ENCODE data around the gene CDKAL1. TPM values are rescaled to one million over a fixed set of nuclear protein-coding genes. Genes with fewer than 3 reads are reported as not detected.

The CDKAL1 gene
- total RNA-seq, 1 experiment from 2014 or later, result 13.8 TPM

GRCh38 chr6:21074484-21074883, 540.2 kb downstream of the CDKAL1 start:
- POLR2A ChIA-PET (ENCODE audit: unreplicated experiment), result no interaction called here
- intact Hi-C loops (cut with micrococcal nuclease), result no loop called here

GRCh38 chr6:21075986-21076385, 541.7 kb downstream of the CDKAL1 start:
- no peaks in the 10 kb centered on the region for H3K9me2 ChIP-seq (replicated peaks; ENCODE audit: low read length)
- ChIA-PET CTCF (no interaction called here), POLR2A (ENCODE audit: unreplicated experiment) (no interaction called here)
- no peaks in the 10 kb centered on the region for H3K4me1 ChIP-seq (ENCODE audit: insufficient read depth, low read length)
- no peaks in the 10 kb centered on the region for H3F3A ChIP-seq (ENCODE audit: low read length, unreplicated experiment)
- TF ChIP-seq EZH2phosphoT487 (IDR thresholded peaks at IDR 0.05; ENCODE audit: borderline replicate concordance, low read length), result no peak
- no peak overlapping the region for H2AFZ ChIP-seq (ENCODE audit: low read length)
- BruUV-seq (replicated peaks), result no TSS peak
- no peaks in the 10 kb centered on the region for H3K79me2 ChIP-seq (ENCODE audit: low read length)
- H4K20me1 ChIP-seq (ENCODE audit: low read length), result no peaks in the 10 kb centered on the region
- intact Hi-C loops (cut with micrococcal nuclease), result no loop called here
- H3K36me3 ChIP-seq (ENCODE audit: low read depth, low read length), result no peaks in the 10 kb centered on the region
- DNase-seq (no peak), ATAC-seq (no peak)
- no peak overlapping the region for H3K9ac ChIP-seq (ENCODE audit: low read length)
- H3K9me3 ChIP-seq (ENCODE audit: low read length), result no peaks in the 10 kb centered on the region
- H3K27me3 ChIP-seq (ENCODE audit: low read length), result no peaks in the 10 kb centered on the region
- H3K4me2 ChIP-seq (ENCODE audit: low read length), result no peak overlapping the region
- no peak overlapping the region for H3K27ac ChIP-seq (ENCODE audit: low read length)
- no peak overlapping the region for H3K4me3 ChIP-seq (ENCODE audit: low read length)

More at GRCh38 chr6:21074484-21074883, 540.2 kb downstream of the CDKAL1 start:
- Histone ChIP-seq H3K79me2 (ENCODE audit: low read length) (no peaks in the 10 kb centered on the region), H3K9me2 (replicated peaks; ENCODE audit: low read length) (no peaks in the 10 kb centered on the region), H4K20me1 (ENCODE audit: low read length) (no peaks in the 10 kb centered on the region), H3K27me3 (ENCODE audit: low read length) (no peaks in the 10 kb centered on the region), H3K4me3 (ENCODE audit: low read length) (no peak overlapping the region), H3F3A (ENCODE audit: low read length, unreplicated experiment) (no peaks in the 10 kb centered on the region), H2AFZ (ENCODE audit: low read length) (no peak overlapping the region), H3K9me3 (ENCODE audit: low read length) (no peaks in the 10 kb centered on the region), H3K36me3 (ENCODE audit: low read depth, low read length) (no peaks in the 10 kb centered on the region), H3K27ac (ENCODE audit: low read length) (no peak overlapping the region), H3K4me1 (ENCODE audit: insufficient read depth, low read length) (no peaks in the 10 kb centered on the region), H3K9ac (ENCODE audit: low read length) (no peak overlapping the region), H3K4me2 (ENCODE audit: low read length) (no peak overlapping the region)
- DNase-seq, result no peak
- no TSS peak for BruUV-seq (replicated peaks)
- ATAC-seq, result no peak
- CTCF ChIA-PET, result no interaction called here
- TF ChIP-seq EZH2 (IDR thresholded peaks at IDR 0.05; ENCODE audit: low read length, unreplicated experiment), result no peak
- no peak for TF ChIP-seq EZH2phosphoT487 (IDR thresholded peaks at IDR 0.05; ENCODE audit: borderline replicate concordance, low read length)
- no peak for TF ChIP-seq CTCF (conservative IDR thresholded peaks at IDR 0.05; ENCODE audit: low read depth, low read length)

- Histone ChIP-seq H3K27me3 (ENCODE audit: low read length) (no peaks in the 10 kb centered on the region), H3F3A (ENCODE audit: low read length, unreplicated experiment) (no peaks in the 10 kb centered on the region), H3K9me3 (ENCODE audit: low read length) (no peaks in the 10 kb centered on the region), H3K4me3 (ENCODE audit: low read length) (no peak overlapping the region), H3K79me2 (ENCODE audit: low read length) (no peaks in the 10 kb centered on the region), H2AFZ (ENCODE audit: low read length) (no peak overlapping the region), H3K27ac (ENCODE audit: low read length) (no peak overlapping the region), H3K4me2 (ENCODE audit: low read length) (no peak overlapping the region), H3K9ac (ENCODE audit: low read length) (no peak overlapping the region), H3K9me2 (replicated peaks; ENCODE audit: low read length) (no peaks in the 10 kb centered on the region), H3K36me3 (ENCODE audit: low read depth, low read length) (no peaks in the 10 kb centered on the region), H3K4me1 (ENCODE audit: insufficient read depth, low read length) (no peaks in the 10 kb centered on the region), H4K20me1 (ENCODE audit: low read length) (no peaks in the 10 kb centered on the region)
- ATAC-seq (no peak), DNase-seq (no peak)
- TF ChIP-seq EZH2phosphoT487 (IDR thresholded peaks at IDR 0.05; ENCODE audit: borderline replicate concordance, low read length) (no peak), CTCF (conservative IDR thresholded peaks at IDR 0.05; ENCODE audit: low read depth, low read length) (no peak), EZH2 (IDR thresholded peaks at IDR 0.05; ENCODE audit: low read length, unreplicated experiment) (no peak)
- BruUV-seq (replicated peaks), result no TSS peak
- intact Hi-C loops (cut with micrococcal nuclease), result no loop called here
- ChIA-PET POLR2A (ENCODE audit: unreplicated experiment) (no interaction called here), CTCF (no interaction called here)
Observed at GRCh38 chr6:21078497-21078896, 544.2 kb downstream of the CDKAL1 start.
